ENCODE results near the gene NOCT.
"Not testable (repeated sequence)": the region's sequence is repeated elsewhere in the genome, so short reads cannot be mapped to it uniquely, and the experiment has no call there.

Gene NOCT

DNA sequence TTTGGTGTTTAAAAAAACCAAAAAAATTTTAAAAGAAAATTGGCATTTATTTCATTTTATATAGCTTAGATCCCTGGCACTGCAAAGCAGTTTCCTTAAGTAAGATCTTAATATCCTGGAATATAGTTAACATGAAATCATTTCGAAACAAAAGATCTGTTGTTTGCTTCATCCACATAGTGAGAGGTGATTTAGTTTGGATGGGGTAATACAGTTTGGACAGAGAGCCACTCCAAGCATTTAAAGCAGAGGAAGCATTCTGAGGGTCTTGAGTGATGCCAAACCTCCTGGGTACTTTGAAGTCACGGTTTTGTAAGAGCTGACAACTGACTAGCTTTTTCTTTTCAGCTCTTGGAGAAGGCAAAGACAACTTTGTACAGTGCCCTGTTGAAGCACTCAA lies 28.7 kb downstream of the NOCT start:
- Histone ChIP-seq H3K36me3 (ENCODE audit: control insufficient read depth, insufficient read depth, low read length) (peaks cover 9% of the 10 kb centered on the region), H3K4me3 (replicated peaks; ENCODE audit: low read depth, low read length) (no peak overlapping the region)
- TF ChIP-seq, protein P1, sequence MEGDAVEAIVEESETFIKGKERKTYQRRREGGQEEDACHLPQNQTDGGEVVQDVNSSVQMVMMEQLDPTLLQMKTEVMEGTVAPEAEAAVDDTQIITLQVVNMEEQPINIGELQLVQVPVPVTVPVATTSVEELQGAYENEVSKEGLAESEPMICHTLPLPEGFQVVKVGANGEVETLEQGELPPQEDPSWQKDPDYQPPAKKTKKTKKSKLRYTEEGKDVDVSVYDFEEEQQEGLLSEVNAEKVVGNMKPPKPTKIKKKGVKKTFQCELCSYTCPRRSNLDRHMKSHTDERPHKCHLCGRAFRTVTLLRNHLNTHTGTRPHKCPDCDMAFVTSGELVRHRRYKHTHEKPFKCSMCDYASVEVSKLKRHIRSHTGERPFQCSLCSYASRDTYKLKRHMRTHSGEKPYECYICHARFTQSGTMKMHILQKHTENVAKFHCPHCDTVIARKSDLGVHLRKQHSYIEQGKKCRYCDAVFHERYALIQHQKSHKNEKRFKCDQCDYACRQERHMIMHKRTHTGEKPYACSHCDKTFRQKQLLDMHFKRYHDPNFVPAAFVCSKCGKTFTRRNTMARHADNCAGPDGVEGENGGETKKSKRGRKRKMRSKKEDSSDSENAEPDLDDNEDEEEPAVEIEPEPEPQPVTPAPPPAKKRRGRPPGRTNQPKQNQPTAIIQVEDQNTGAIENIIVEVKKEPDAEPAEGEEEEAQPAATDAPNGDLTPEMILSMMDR (IDR thresholded peaks at IDR 0.05; ENCODE audit: insufficient read depth, low read length, poor library complexity, severe bottlenecking): no peak

GRCh38 chr4:139048026-139048425 lies 32.4 kb downstream of the NOCT start:
- H3K27me3 ChIP-seq (replicated peaks; ENCODE audit: control insufficient read depth, insufficient read depth, low read length): no peaks in the 10 kb centered on the region
- no peak for DNase-seq (ENCODE audit: extremely low read depth, insufficient read length)
- TF ChIP-seq, protein P1 (IDR thresholded peaks at IDR 0.05; ENCODE audit: insufficient read depth, low read length, poor library complexity, severe bottlenecking): no peak
- no peak overlapping the region for H3K4me3 ChIP-seq (replicated peaks; ENCODE audit: low read depth, low read length)
- H3K36me3 ChIP-seq (ENCODE audit: control insufficient read depth, insufficient read depth, low read length): peaks cover 9% of the 10 kb centered on the region

More for the DNA sequence above, 28.7 kb downstream of the NOCT start:
- H3K27me3 ChIP-seq (replicated peaks; ENCODE audit: control insufficient read depth, insufficient read depth, low read length): no peaks in the 10 kb centered on the region
- DNase-seq (ENCODE audit: extremely low read depth, insufficient read length): no peak

DNA sequence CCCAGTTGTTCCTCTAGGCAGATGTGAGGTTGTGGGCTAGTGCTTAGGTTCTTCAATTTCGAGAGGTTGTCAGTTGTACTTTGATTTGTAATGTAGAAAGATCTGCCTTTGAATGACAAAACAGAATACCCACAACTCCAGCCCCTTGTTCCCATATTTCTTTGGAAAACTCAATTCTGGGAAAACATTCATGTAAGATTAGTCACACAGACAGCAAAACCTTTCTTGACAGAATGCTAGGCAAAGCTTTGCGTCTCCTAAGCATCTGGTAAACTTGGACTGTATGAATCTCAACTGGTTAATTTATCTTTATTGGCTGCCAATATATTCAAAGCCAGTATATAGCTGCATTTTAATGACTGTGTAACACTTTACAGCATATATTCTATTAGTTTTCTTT lies 34.9 kb downstream of the NOCT start:
- TF ChIP-seq, protein P1 (IDR thresholded peaks at IDR 0.05; ENCODE audit: insufficient read depth, low read length, poor library complexity, severe bottlenecking): no peak
- no peaks in the 10 kb centered on the region for H3K27me3 ChIP-seq (replicated peaks; ENCODE audit: control insufficient read depth, insufficient read depth, low read length)
- H3K36me3 ChIP-seq (ENCODE audit: control insufficient read depth, insufficient read depth, low read length): no peaks in the 10 kb centered on the region; the same call in none of the 2 replicates
- DNase-seq (ENCODE audit: extremely low read depth, insufficient read length): no peak
- H3K4me3 ChIP-seq (replicated peaks; ENCODE audit: low read depth, low read length): no peak overlapping the region

DNA sequence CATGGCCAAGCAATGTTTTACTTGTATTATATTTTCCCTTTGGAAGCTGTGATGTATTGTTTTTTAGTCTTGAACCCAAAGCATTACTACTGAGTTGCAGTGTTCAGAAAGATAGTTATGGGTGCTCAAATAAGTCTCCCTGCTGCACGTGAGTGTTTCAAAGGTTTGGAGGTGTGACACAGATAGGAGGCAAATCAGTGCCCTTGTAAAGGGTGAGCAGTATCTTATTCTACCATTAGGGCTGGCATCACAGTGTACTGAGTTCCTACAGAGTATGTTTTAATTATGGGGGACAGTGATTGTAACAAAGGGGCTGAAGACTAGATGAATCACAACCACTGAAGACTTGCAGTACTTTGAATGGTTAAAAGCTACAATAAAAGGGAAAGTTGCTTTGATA lies 38.3 kb downstream of the NOCT start:
- Histone ChIP-seq H3K36me3 (ENCODE audit: control insufficient read depth, insufficient read depth, low read length) (peaks cover under 1% of the 10 kb centered on the region), H3K27me3 (replicated peaks; ENCODE audit: control insufficient read depth, insufficient read depth, low read length) (no peaks in the 10 kb centered on the region), H3K4me3 (replicated peaks; ENCODE audit: low read depth, low read length) (no peak overlapping the region)
- TF ChIP-seq, protein P1 (IDR thresholded peaks at IDR 0.05; ENCODE audit: insufficient read depth, low read length, poor library complexity, severe bottlenecking): no peak
- DNase-seq (ENCODE audit: extremely low read depth, insufficient read length): no peak

DNA sequence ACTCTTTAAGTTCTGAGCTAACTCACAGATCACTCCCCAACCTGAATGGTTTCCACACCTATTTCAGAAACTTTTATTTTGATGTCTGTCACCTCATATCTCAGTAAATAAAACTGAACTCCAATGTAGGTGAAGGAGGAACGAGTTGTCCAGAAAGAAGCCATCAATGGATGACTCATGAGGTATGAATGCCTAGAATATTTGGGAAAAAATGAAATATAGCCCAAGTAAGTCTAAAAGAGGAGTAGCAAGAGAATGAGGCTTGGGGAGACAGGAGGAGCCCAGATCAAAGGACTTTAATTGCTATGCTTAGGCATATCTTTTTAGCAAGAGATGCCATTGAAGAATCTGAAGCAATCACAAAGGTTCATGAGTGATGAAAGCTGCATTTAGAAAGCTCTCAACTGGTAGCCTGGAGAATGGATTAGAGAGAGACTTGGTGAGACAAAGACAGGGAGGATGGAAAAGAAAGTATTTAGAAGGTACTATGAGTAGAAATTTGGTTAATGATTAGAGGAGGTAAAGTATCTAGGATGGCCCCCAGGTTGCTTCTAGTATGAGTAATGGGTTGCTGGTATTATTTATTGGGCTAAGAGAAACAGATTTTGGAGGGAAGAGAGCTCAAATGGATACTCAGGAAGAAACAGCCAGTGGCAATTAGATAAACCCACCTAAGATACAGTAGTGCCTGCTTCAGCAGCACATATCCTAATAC lies 39.4 kb downstream of the NOCT start:
- Histone ChIP-seq H3K27me3 (replicated peaks; ENCODE audit: control insufficient read depth, insufficient read depth, low read length) (no peaks in the 10 kb centered on the region), H3K36me3 (ENCODE audit: control insufficient read depth, insufficient read depth, low read length) (peaks cover 5% of the 10 kb centered on the region), H3K4me3 (replicated peaks; ENCODE audit: low read depth, low read length) (no peak overlapping the region)
- TF ChIP-seq, protein P1 (IDR thresholded peaks at IDR 0.05; ENCODE audit: insufficient read depth, low read length, poor library complexity, severe bottlenecking): no peak
- no peak for DNase-seq (ENCODE audit: extremely low read depth, insufficient read length)

DNA sequence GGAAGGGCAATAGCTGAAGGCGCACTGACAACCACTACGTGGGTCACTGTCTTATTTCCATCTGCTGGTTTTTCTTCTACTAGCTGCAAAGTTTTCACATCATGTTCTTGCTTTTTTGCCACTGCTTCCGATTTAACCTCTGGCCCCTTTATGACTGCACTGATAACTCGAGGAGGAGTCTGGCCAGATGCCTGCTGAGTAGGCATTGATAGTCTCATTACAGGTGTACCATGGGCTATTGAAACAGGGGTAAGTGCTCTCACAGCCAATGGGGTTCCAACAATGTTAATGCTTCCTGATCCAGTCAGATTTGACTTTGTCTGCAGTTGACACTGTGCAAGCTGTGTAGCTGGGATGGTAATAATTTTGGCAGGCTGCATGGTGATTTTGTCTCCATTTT lies 43.4 kb downstream of the NOCT start:
- not testable (repeated sequence) for DNase-seq (ENCODE audit: extremely low read depth, insufficient read length); H3K36me3 ChIP-seq (ENCODE audit: control insufficient read depth, insufficient read depth, low read length); H3K27me3 ChIP-seq (replicated peaks; ENCODE audit: control insufficient read depth, insufficient read depth, low read length); H3K4me3 ChIP-seq (replicated peaks; ENCODE audit: low read depth, low read length)

Measured in GM06990 (cell line).